NK-92 treated with Interleukin-12 subunit alpha and Interleukin-12 subunit beta, amount 100 ng/mL, for 24 hours (cell line): Measurements from ENCODE around the gene DKK3.

Experiments
- DNase-seq: peaks from one replicate; lab custom pipeline; 2025; lab: John Stamatoyannopoulos, UW

DKK3 gene

GRCh38 chr11:12029738-12030363 lies 21.4 kb upstream of the DKK3 start:
- DNase-seq, result no peak

GRCh38 chr11:12029119-12029518 lies 20.7 kb upstream of the DKK3 start:
- no peak for DNase-seq

GRCh38 chr11:12028303-12028702 lies 19.9 kb upstream of the DKK3 start:
- DNase-seq, result no peak

GRCh38 chr11:12026331-12027211 lies 18.1 kb upstream of the DKK3 start:
- no peak for DNase-seq

GRCh38 chr11:12024254-12024926 lies 16.0 kb upstream of the DKK3 start:
- DNase-seq, result no peak

GRCh38 chr11:12023015-12023414 lies 14.6 kb upstream of the DKK3 start:
- DNase-seq, result no peak

- DNase-seq, result no peak
Measured at GRCh38 chr11:12020546-12020945, 12.1 kb upstream of the DKK3 start.

GRCh38 chr11:12019866-12020416 lies 11.5 kb upstream of the DKK3 start:
- DNase-seq, result no peak

GRCh38 chr11:12019337-12019736 lies 10.9 kb upstream of the DKK3 start:
- no peak for DNase-seq

- no peak for DNase-seq
Measured at GRCh38 chr11:12017865-12018453, 9.5 kb upstream of the DKK3 start.

GRCh38 chr11:12017243-12017678 lies 8.8 kb upstream of the DKK3 start:
- DNase-seq, result no peak

- DNase-seq, result no peak
Measured at GRCh38 chr11:12016246-12016645, 7.8 kb upstream of the DKK3 start.

- DNase-seq, result no peak
Measured at GRCh38 chr11:12015486-12015885, 7.1 kb upstream of the DKK3 start.

GRCh38 chr11:12013781-12014180 lies 5.4 kb upstream of the DKK3 start:
- DNase-seq, result no peak

GRCh38 chr11:12009617-12010321 lies 1.3 kb upstream of the DKK3 start:
- no peak for DNase-seq

- DNase-seq, result no peak
Measured at GRCh38 chr11:12008790-12009616, 577 bp upstream of the DKK3 start.

- DNase-seq, result no peak
Measured at GRCh38 chr11:12007230-12007593, 1.2 kb downstream of the DKK3 start.

- no peak for DNase-seq
Measured at GRCh38 chr11:12006552-12007229, 1.7 kb downstream of the DKK3 start.

GRCh38 chr11:12005476-12005875 lies 3.0 kb downstream of the DKK3 start:
- DNase-seq, result no peak

- no peak for DNase-seq
Measured at GRCh38 chr11:12005061-12005460, 3.4 kb downstream of the DKK3 start.
